ENCODE data around the gene WSCD1.

WSCD1 gene

GRCh38 chr17:6108382-6108781 is 38.2 kb downstream of the WSCD1 start:
- no peak for DNase-seq (ENCODE audit: low spot score)

DNA sequence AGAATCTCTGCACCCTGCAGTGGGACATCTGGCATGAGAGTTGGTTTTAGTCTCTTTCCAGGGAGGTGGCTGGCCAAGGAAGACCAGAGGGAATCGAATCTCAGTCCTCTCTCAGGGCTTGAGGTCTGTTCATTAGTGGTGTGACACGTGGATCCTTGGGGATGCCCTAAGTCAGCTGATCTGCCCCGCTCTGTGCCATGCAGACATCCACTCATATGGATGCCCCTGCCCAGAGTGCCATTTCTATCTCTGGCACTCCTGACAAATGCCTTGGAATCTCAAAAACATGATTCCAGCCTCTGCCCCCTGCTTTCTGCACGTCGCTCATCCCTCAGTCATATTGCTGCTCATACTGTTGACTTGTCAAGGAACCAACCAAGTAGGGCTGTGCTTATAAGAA is 38.8 kb downstream of the WSCD1 start:
- DNase-seq (ENCODE audit: low spot score): no peak

- DNase-seq (ENCODE audit: low spot score): no peak
Measured at GRCh38 chr17:6109536-6109935, 39.4 kb downstream of the WSCD1 start.

DNA sequence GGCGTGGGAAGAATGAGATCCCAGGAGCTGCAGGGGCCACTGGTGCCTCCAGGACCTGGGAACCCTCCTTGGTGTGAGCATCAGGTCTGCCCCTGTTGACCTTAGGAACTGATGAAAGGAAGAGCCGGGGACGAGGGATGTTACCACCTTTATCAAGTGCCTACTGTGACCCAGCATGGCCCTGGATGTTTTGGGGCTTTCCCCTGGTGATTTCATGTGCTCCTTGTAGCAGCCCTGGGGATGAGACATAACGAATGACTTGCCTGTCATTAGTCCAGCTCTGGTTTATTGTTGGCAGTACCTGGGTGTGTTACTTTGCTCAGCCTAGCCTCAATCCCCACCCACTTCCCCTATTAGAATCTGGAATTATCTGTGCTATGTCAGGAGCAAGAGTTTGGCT is 39.9 kb downstream of the WSCD1 start:
- DNase-seq (ENCODE audit: low spot score): no peak

- DNase-seq (ENCODE audit: low spot score): no peak
Measured at GRCh38 chr17:6110592-6110991, 40.4 kb downstream of the WSCD1 start.

DNA sequence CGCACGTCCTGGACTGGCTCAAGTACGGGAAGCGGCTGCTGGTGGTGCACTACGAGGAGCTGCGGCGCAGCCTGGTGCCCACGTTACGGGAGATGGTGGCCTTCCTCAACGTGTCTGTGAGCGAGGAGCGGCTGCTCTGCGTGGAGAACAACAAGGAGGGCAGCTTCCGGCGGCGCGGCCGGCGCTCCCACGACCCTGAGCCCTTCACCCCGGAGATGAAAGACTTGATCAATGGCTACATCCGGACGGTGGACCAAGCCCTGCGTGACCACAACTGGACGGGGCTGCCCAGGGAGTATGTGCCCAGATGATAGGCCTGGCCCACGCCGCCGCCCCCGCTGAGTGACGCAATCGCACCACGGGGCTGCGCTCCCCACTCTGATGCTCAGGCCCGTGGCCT is 50.2 kb downstream of the WSCD1 start:
- DNase-seq (ENCODE audit: low spot score): no peak

GRCh38 chr17:6124856-6125255 is 54.7 kb downstream of the WSCD1 start:
- no peak for DNase-seq (ENCODE audit: low spot score)

GRCh38 chr17:6126768-6127167 is 56.6 kb downstream of the WSCD1 start:
- no peak for DNase-seq (ENCODE audit: low spot score)

DNA sequence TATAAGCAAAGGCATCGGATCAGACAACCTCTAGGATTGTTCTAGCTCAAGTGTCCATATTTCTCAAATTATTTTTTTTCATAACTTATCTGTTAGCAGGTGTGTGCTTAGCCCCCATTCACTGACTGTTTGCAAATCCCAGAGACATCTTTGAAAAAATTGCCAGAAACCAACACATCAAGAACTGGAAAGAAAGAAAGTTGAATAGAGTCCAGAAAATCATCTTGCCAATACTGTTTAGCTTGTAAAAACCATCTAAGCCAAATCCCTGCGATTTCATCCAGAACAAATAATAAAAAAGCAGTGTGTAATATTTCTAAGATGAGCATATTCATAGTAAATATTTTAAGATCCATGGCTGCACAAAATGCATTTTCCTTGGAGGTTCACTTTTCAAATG is 64.5 kb downstream of the WSCD1 start:
- no peak for DNase-seq (ENCODE audit: low spot score)

GRCh38 chr17:6135236-6135635 is 65.1 kb downstream of the WSCD1 start:
- DNase-seq (ENCODE audit: low spot score): no peak

DNA sequence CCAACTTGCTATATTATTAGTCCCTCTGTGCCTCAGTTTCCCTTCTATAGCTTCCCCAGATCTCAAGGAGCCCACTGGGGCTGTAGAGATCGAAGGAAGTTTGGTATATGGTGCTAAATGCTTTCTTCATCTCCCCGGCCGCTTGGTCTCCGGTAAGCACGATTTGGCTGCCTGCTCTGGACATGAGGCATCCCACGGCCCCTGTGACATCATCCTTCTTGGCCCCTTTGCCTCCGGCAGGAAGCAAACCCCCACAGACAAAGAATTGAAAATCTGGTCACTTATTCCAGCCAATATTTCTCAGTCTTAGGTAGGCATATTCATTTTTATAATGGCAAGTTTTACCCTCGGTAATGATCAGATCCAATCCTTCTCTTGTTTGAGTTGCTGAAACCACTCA is 65.8 kb downstream of the WSCD1 start:
- DNase-seq (ENCODE audit: low spot score): no peak

DNA sequence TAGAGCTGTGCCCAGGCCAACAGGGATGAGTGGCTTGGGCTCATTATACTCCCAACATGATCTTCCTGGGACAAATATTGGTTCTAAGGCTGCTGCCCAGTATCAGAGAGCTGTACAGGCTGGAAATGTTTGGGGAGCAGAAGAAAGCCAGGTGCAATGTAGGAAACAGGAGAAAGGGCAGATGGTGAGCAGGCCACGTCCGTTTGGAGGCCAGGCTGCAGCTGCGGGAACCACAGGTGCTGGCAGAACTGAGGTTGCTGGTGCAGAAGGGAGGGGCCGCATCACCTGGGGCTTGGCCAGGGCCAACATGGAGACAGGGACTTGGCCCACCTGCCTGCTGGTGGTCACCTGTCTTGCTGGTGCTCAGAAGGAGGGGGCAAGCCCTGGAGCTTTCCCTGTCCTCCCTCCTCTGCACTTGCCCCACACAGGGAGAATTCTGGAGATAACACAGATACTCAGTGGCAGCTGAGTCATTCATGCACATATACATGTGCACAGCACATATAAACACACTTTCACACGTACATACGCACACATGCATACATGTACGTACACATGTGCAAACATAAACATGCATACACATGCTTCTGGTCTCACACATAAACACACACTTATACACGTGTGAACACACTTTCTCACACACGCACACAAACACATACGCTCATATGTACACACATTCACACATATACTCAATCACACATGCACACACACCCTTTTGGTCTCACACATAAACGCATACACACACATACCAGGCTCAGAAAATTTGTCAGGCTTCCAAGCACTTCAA is 67.7 kb downstream of the WSCD1 start:
- no peak for DNase-seq (ENCODE audit: low spot score)

GRCh38 chr17:6138761-6139446 is 68.7 kb downstream of the WSCD1 start:
- DNase-seq (ENCODE audit: low spot score): no peak

DNA sequence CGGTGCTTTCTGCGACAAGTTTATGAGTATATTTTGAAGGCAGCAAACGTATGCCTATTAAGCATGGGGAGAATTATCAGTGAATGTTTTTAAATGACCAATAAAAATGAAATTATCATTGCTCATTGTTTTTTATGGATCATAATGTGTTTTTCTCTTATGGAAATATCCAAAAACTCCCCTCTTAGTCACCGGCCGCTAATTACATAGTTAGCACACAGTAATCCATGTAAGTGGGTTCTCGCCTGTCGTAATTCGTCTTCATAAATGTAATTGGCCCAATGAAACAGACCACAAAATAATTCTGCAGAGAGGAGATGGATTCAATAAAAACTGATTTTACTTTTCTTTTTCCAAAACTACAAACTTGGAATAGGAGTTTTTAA is 69.3 kb downstream of the WSCD1 start:
- DNase-seq (ENCODE audit: low spot score): no peak

- DNase-seq (ENCODE audit: low spot score): no peak
Measured at GRCh38 chr17:6140188-6140587, 70.0 kb downstream of the WSCD1 start.

DNA sequence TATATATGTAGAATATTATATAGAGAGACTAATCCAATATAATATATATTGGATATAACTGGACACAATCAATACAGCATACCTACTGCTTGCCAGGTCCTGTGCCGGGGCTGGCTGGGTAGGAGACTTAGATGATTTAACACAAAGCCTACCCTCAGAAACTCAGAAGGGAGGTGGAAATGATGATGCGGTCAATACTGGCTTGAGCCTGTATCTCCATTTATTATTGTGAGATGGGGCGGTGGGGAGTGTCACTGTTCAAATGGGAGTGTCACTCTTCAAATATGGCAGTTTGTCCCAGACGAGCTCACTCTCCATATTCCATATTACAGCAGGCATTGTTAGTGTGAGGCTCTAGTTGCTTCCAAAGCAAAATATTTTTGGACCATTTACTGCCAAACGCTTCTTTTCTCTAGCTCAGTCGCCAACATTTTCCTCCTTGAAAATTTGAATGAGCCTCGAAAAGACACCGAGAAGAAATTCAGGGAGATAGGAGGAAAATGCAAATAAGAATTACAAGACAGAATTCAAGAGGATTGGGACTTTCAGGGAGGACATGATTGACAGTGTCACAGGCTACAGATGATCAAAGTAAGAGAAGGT is 70.7 kb downstream of the WSCD1 start:
- no peak for DNase-seq (ENCODE audit: low spot score)

- DNase-seq (ENCODE audit: low spot score): no peak
Measured at GRCh38 chr17:6142701-6143100, 72.5 kb downstream of the WSCD1 start.

DNA sequence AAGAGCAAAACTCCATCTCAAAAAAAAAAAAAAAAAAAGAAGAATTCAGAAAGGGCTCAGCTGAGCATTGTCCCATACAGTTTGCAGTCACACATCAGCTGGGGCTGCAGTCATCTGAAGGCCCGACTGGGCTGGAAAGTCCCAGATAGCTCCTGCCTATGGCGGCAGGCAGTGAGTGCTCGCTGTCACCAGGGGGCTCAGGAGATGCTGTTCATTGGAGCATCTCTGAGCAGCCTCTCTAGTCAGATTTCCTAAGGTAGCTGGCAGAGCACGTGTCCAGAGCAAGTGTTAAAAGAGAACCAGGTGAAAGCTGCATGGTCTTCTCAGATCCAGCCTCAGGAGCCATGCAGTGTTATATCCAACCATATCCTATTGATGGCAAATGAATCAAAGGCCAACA is 75.8 kb downstream of the WSCD1 start:
- no peak for DNase-seq (ENCODE audit: low spot score)

DNA sequence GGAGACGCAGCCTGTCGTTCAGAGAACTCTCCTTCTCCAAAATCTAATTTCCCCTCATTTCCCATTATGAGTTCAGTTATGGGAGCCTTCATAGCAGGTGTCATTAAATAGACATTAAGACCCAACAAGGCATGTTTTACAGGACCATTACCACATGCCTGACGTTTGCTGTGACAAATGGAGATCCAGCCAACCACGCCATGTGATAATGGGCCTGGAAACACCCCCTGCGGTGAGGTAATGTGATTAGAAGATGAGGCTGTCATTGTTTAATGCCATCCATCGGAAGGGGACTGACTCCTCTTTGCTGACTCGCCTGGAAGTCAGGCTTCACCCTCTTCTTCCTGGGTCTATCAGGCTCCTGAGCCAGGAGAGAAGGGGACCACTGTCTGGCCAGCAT is 76.9 kb downstream of the WSCD1 start:
- DNase-seq (ENCODE audit: low spot score): no peak

GRCh38 chr17:6153375-6153774 is 83.2 kb downstream of the WSCD1 start:
- no peak for DNase-seq (ENCODE audit: low spot score)

DNA sequence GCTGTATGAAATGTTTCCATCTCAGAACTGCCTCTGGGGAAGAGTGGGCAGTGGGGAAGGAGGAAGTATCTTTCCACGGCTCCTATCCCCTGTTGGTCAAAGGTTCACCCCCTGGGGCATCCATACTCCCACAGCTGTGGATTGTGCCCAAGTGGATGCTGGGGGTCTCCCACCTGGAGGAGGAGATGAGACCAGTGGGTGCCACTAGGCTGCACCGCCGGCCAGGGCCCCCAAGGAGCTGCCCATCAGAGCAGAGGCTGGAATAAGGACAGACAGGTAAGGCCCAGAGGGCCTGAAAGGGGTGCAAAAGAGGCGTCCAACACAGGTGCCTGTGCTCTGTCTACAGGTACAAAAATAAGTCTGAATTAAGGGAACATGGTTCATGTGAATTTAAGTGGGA is 87.5 kb downstream of the WSCD1 start:
- no peak for DNase-seq (ENCODE audit: low spot score)

DNA sequence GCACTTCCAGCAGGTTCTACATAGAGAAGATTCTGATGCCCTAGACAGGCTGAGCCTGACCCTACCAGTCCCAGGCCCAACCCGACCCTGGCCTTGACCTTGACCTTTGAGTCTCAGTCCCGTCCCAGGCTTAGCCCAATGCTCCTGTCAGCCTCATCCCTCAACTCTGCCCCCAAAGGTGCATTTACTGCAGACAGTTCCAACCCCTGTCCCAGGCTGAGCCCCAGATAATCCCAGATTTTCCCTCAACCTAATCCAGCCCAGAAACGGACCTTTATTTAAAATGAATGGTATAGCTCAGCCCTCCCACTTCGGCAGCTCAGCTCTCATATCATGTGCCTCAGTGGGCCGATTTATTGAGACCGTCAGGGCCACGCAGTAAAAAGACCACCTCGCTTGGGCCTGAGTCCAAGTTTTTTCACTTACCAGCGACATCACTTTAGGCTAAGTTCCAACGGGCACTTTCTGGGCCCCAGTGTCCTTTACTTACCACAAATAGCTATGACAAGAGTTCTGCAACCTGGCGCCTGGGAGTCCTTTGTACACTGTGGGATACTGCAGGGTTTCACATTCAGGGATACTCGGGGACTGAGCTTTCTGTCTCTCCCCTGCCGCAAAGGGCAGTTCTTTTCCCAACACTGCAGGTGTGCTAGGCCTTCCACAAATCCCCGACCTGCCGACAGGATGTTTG is 89.5 kb downstream of the WSCD1 start:
- DNase-seq (ENCODE audit: low spot score): no peak

DNA sequence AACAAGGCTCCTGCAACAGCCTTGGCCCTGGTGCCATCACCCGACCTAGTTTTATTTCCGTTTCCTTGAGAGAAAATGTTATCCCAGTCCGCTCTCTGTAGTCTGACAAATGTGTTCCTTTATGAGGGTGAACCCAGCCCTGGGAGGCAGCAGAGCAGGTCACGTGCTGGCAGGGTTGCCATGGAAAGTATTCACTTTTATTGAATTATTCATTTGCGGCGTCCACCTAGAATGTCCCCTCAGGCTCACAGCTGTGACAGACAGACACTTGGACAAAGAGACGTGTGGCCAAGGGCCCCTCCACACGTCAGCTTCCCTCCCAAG is 90.0 kb downstream of the WSCD1 start:
- DNase-seq (ENCODE audit: low spot score): no peak
